ENCODE data around the gene CMTM6.

CMTM6 gene

DNA sequence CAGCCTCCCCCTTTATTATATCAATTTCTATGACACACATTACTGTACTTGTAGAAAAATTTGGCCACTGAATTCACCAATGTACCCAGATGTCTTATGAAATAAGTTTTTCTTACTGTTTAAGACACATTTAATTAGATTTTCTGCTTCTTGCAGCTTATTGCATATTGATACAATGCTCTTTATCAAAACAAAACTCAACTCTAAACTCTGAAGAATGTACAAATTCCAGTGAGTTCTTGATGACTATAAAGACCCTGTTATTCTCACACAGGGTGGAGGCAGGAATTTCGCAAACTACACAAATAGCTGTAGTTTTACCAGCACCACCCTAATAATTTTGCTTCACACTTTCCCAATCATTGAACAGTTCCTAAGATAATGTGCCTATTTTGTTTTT lies 22.0 kb downstream of the CMTM6 start:
- TF ChIP-seq, protein P1, sequence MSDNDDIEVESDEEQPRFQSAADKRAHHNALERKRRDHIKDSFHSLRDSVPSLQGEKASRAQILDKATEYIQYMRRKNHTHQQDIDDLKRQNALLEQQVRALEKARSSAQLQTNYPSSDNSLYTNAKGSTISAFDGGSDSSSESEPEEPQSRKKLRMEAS (IDR thresholded peaks at IDR 0.05): no peak
- TF ChIP-seq FOXM1 (IDR thresholded peaks at IDR 0.05; ENCODE audit: borderline replicate concordance, low read depth) (no peak), TAF1 (IDR thresholded peaks at IDR 0.05; ENCODE audit: low read depth) (no peak), NFIC (IDR thresholded peaks at IDR 0.05) (no peak), TCF12 (IDR thresholded peaks at IDR 0.05; ENCODE audit: low read depth) (no peak), YY1 (IDR thresholded peaks at IDR 0.05; ENCODE audit: low read depth) (no peak), CEBPB (IDR thresholded peaks at IDR 0.05) (no peak), TEAD4 (IDR thresholded peaks at IDR 0.05) (no peak), EP300 (IDR thresholded peaks at IDR 0.05; ENCODE audit: borderline replicate concordance) (no peak), EGR1 (IDR thresholded peaks at IDR 0.05) (no peak), RAD21 (IDR thresholded peaks at IDR 0.05; ENCODE audit: low read depth) (no peak), ZBTB7A (IDR thresholded peaks at IDR 0.05; ENCODE audit: low read depth) (no peak), CREB1 (IDR thresholded peaks at IDR 0.05; ENCODE audit: low read depth) (no peak)
- TF ChIP-seq, protein P2, sequence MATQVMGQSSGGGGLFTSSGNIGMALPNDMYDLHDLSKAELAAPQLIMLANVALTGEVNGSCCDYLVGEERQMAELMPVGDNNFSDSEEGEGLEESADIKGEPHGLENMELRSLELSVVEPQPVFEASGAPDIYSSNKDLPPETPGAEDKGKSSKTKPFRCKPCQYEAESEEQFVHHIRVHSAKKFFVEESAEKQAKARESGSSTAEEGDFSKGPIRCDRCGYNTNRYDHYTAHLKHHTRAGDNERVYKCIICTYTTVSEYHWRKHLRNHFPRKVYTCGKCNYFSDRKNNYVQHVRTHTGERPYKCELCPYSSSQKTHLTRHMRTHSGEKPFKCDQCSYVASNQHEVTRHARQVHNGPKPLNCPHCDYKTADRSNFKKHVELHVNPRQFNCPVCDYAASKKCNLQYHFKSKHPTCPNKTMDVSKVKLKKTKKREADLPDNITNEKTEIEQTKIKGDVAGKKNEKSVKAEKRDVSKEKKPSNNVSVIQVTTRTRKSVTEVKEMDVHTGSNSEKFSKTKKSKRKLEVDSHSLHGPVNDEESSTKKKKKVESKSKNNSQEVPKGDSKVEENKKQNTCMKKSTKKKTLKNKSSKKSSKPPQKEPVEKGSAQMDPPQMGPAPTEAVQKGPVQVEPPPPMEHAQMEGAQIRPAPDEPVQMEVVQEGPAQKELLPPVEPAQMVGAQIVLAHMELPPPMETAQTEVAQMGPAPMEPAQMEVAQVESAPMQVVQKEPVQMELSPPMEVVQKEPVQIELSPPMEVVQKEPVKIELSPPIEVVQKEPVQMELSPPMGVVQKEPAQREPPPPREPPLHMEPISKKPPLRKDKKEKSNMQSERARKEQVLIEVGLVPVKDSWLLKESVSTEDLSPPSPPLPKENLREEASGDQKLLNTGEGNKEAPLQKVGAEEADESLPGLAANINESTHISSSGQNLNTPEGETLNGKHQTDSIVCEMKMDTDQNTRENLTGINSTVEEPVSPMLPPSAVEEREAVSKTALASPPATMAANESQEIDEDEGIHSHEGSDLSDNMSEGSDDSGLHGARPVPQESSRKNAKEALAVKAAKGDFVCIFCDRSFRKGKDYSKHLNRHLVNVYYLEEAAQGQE (IDR thresholded peaks at IDR 0.05; ENCODE audit: low read depth): no peak
- TF ChIP-seq, protein P3, sequence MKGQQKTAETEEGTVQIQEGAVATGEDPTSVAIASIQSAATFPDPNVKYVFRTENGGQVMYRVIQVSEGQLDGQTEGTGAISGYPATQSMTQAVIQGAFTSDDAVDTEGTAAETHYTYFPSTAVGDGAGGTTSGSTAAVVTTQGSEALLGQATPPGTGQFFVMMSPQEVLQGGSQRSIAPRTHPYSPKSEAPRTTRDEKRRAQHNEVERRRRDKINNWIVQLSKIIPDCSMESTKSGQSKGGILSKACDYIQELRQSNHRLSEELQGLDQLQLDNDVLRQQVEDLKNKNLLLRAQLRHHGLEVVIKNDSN (IDR thresholded peaks at IDR 0.05): no peak

DNA sequence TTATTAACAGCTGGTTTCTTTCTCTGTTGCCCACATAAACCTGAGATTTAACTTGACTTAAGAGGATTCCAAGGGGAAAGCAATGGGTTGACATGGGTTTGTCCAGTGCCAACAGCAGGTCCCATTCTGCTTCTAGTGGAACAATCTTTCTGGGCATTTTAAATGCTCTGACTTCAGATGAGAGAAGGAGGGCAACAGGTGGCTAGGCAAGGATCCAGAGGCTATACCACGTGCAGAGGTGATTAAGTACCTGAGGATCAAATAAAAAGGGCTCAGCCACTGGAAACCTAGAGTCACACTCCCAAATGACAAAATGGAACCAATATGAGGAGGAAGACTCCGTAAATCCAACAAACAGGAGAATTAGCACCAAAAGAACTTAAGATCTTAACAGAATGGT lies 28.5 kb downstream of the CMTM6 start:
- TF ChIP-seq CEBPB (IDR thresholded peaks at IDR 0.05): no peak
- no peak for TF ChIP-seq CREB1 (IDR thresholded peaks at IDR 0.05; ENCODE audit: low read depth)
- TF ChIP-seq RAD21 (IDR thresholded peaks at IDR 0.05; ENCODE audit: low read depth): no peak
- TF ChIP-seq TCF12 (IDR thresholded peaks at IDR 0.05; ENCODE audit: low read depth): no peak
- no peak for TF ChIP-seq ZBTB7A (IDR thresholded peaks at IDR 0.05; ENCODE audit: low read depth)
- no peak for TF ChIP-seq EP300 (IDR thresholded peaks at IDR 0.05; ENCODE audit: borderline replicate concordance)
- TF ChIP-seq, protein P3 (IDR thresholded peaks at IDR 0.05): no peak
- no peak for TF ChIP-seq TAF1 (IDR thresholded peaks at IDR 0.05; ENCODE audit: low read depth)
- no peak for TF ChIP-seq NFIC (IDR thresholded peaks at IDR 0.05)
- TF ChIP-seq TEAD4 (IDR thresholded peaks at IDR 0.05): no peak
- TF ChIP-seq, protein P1 (IDR thresholded peaks at IDR 0.05): no peak
- TF ChIP-seq EGR1 (IDR thresholded peaks at IDR 0.05): no peak
- TF ChIP-seq FOXM1 (IDR thresholded peaks at IDR 0.05; ENCODE audit: borderline replicate concordance, low read depth): no peak
- TF ChIP-seq YY1 (IDR thresholded peaks at IDR 0.05; ENCODE audit: low read depth): no peak
- TF ChIP-seq, protein P2 (IDR thresholded peaks at IDR 0.05; ENCODE audit: low read depth): no peak

DNA sequence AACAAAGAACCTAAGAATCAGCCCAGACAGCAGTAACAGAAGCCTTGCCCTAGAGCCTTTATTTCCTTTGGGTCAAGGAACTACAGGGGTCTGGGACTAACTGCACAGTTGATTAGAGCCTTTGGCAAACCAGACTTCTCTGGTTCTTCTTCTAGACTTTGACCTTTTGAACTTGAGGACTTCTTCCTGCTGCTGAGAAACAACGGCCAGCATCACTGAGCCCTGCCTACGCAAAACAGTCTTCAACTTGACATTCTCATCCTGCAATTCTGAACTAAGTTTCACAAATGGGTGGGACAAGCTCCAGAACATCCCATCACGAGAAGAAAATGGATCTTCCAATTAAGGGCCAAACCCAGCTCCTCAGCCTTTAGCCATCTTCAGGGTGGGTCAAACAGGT lies 31.4 kb downstream of the CMTM6 start:
- no peak for TF ChIP-seq CREB1 (IDR thresholded peaks at IDR 0.05; ENCODE audit: low read depth)
- no peak for TF ChIP-seq TAF1 (IDR thresholded peaks at IDR 0.05; ENCODE audit: low read depth)
- TF ChIP-seq, protein P1 (IDR thresholded peaks at IDR 0.05): no peak
- TF ChIP-seq, protein P2 (IDR thresholded peaks at IDR 0.05; ENCODE audit: low read depth): no peak
- TF ChIP-seq YY1 (IDR thresholded peaks at IDR 0.05; ENCODE audit: low read depth): no peak
- no peak for TF ChIP-seq NFIC (IDR thresholded peaks at IDR 0.05)
- no peak for TF ChIP-seq RAD21 (IDR thresholded peaks at IDR 0.05; ENCODE audit: low read depth)
- no peak for TF ChIP-seq EGR1 (IDR thresholded peaks at IDR 0.05)
- no peak for TF ChIP-seq EP300 (IDR thresholded peaks at IDR 0.05; ENCODE audit: borderline replicate concordance)
- TF ChIP-seq TCF12 (IDR thresholded peaks at IDR 0.05; ENCODE audit: low read depth): no peak
- no peak for TF ChIP-seq FOXM1 (IDR thresholded peaks at IDR 0.05; ENCODE audit: borderline replicate concordance, low read depth)
- TF ChIP-seq, protein P3 (IDR thresholded peaks at IDR 0.05): no peak
- TF ChIP-seq TEAD4 (IDR thresholded peaks at IDR 0.05): no peak
